MM.1S (cell line): ENCODE data around the gene F11R.

ENCODE experiments used
- DNase-seq: peaks from one replicate; pipeline ENCODE4 v3.0.0-alpha.2; 2015
- H2AFZ ChIP-seq: fragments of 300-600 bp; sonication (generic); 2 replicates; pipeline ENCODE4 v1.6.0; 2016; ENCODE audit warnings: antibody characterized with exemption, low read length
- H3F3A ChIP-seq: fragments of 300-600 bp; sonication (generic); 2 replicates; pipeline ENCODE4 v1.6.1; 2016; ENCODE audit warnings: mild to moderate bottlenecking, antibody characterized with exemption, low read length, moderate library complexity, mixed read lengths; ENCODE audit not compliant: insufficient read depth
- H3K27ac ChIP-seq: fragments of 300-600 bp; sonication (generic); 2 replicates; pipeline ENCODE4 v1.5.1; 2016; ENCODE audit warnings: mild to moderate bottlenecking, low read length
- H3K27me3 ChIP-seq: fragments of 300-600 bp; sonication (generic); replicated peaks from 2 replicates; pipeline ENCODE4 v1.6.0; 2016; ENCODE audit warnings: low read length; ENCODE audit not compliant: insufficient read depth
- H3K36me3 ChIP-seq: fragments of 300-600 bp; sonication (generic); replicated peaks from 2 replicates; pipeline ENCODE4 v1.6.1; 2016; ENCODE audit warnings: mild to moderate bottlenecking, low read length, mixed read lengths; ENCODE audit not compliant: insufficient read depth
- H3K4me1 ChIP-seq: fragments of 300-600 bp; sonication (generic); 2 replicates; pipeline ENCODE4 v1.6.1; 2016; ENCODE audit warnings: low read length, mixed read lengths
- H3K4me2 ChIP-seq: fragments of 300-600 bp; sonication (generic); 2 replicates; pipeline ENCODE4 v1.6.0; 2016; ENCODE audit warnings: low read depth, low read length
- H3K4me3 ChIP-seq: fragments of 300-600 bp; sonication (generic); 2 replicates; pipeline ENCODE4 v1.5.1; 2016; ENCODE audit warnings: low read length, mixed read lengths
- H3K79me2 ChIP-seq: fragments of 300-600 bp; sonication (generic); 2 replicates; pipeline ENCODE4 v1.6.1; 2016; ENCODE audit warnings: mixed run types, low read length, mixed read lengths
- H3K9ac ChIP-seq: fragments of 300-600 bp; sonication (generic); 2 replicates; pipeline ENCODE4 v1.6.1; 2016; ENCODE audit warnings: low read length, mixed read lengths
- H3K9me2 ChIP-seq: fragments of 300-600 bp; sonication (generic); replicated peaks from 2 replicates; pipeline ENCODE4 v1.6.1; 2016; ENCODE audit warnings: mild to moderate bottlenecking, low read length, mixed read lengths; ENCODE audit not compliant: insufficient read depth
- H3K9me3 ChIP-seq: fragments of 300-600 bp; sonication (generic); replicated peaks from 2 replicates; pipeline ENCODE4 v1.6.1; 2016; ENCODE audit warnings: mild to moderate bottlenecking, low read length, mixed read lengths; ENCODE audit not compliant: insufficient read depth
- H4K20me1 ChIP-seq: fragments of 300-600 bp; sonication (generic); 2 replicates; pipeline ENCODE4 v1.6.1; 2016; ENCODE audit warnings: mild to moderate bottlenecking, low read length, moderate library complexity, mixed read lengths; ENCODE audit not compliant: insufficient read depth
- EZH2 ChIP-seq: fragments of 300-600 bp; sonication (generic); optimal IDR thresholded peaks from 2 replicates; pipeline ENCODE3; 2017; ENCODE audit warnings: low read depth, mild to moderate bottlenecking, antibody characterized with exemption, low read length, mixed read lengths
- EZH2phosphoT487 ChIP-seq: fragments of 300-600 bp; sonication (generic); IDR thresholded peaks from 2 replicates; pipeline ENCODE4 v1.6.1; 2018; ENCODE audit warnings: antibody characterized with exemption, low read length
- TF ChIP-seq, protein P1 (sequence below): fragments of 300-600 bp; sonication (generic); IDR thresholded peaks from 2 replicates; pipeline ENCODE4 v1.5.1; 2016; ENCODE audit warnings: antibody characterized with exemption, low read length, mixed read lengths

F11R gene

DNA sequence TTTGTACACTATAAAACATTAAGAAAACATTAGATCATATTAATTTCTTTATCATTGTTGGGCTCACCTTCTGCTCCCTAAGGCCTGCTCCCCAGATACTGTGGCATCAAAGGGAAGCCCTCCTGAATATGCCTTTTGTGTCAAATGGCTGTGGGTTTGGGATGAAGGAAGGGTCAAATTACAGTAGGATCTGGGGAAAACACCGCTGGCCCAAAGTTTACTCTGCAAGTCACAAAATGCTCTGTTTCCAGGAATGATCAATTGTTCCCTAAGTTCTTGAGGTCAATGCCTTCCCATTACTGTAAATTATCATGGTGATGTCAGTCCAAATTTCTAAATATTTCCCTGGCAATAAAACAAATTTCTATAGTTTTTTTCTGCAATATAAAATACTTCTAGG is 59.5 kb downstream of the F11R start:
- no peak overlapping the region for H3K27ac ChIP-seq
- H3K27me3 ChIP-seq, result no peaks in the 10 kb centered on the region
- H3K79me2 ChIP-seq, result no peaks in the 10 kb centered on the region
- H3K4me3 ChIP-seq, result no peak overlapping the region
- H3F3A ChIP-seq, result no peaks in the 10 kb centered on the region
- H3K4me2 ChIP-seq, result no peak overlapping the region
- H2AFZ ChIP-seq, result no peak overlapping the region
- no peak overlapping the region for H3K9ac ChIP-seq
- H3K9me3 ChIP-seq, result no peaks in the 10 kb centered on the region
- H4K20me1 ChIP-seq, result no peaks in the 10 kb centered on the region
- H3K4me1 ChIP-seq, result no peaks in the 10 kb centered on the region
- DNase-seq, result no peak
- TF ChIP-seq, protein P1, sequence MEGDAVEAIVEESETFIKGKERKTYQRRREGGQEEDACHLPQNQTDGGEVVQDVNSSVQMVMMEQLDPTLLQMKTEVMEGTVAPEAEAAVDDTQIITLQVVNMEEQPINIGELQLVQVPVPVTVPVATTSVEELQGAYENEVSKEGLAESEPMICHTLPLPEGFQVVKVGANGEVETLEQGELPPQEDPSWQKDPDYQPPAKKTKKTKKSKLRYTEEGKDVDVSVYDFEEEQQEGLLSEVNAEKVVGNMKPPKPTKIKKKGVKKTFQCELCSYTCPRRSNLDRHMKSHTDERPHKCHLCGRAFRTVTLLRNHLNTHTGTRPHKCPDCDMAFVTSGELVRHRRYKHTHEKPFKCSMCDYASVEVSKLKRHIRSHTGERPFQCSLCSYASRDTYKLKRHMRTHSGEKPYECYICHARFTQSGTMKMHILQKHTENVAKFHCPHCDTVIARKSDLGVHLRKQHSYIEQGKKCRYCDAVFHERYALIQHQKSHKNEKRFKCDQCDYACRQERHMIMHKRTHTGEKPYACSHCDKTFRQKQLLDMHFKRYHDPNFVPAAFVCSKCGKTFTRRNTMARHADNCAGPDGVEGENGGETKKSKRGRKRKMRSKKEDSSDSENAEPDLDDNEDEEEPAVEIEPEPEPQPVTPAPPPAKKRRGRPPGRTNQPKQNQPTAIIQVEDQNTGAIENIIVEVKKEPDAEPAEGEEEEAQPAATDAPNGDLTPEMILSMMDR, result no peak
- TF ChIP-seq EZH2 (no peak), EZH2phosphoT487 (no peak)
- no peaks in the 10 kb centered on the region for H3K36me3 ChIP-seq
- H3K9me2 ChIP-seq, result no peaks in the 10 kb centered on the region

DNA sequence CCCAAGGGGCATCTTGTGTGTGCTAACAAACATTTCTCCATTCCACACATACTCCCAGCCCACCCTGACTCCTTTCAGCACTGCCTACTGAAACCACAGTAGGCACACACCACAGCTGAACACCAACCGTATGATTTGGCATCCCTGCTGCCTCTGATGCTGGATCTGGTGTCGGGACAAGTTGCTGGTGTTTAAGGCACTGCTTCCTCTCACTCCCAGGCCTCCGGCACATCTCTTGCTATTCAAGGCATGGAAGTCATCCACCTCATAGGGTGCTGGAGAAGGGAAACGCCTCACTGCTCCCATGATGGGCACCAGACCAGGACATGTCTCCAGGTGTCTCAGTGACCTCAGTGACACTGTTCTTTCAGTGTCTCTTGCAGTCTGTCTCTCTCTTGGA is 64.0 kb downstream of the F11R start:
- H3K9me3 ChIP-seq, result no peaks in the 10 kb centered on the region
- no peaks in the 10 kb centered on the region for H3K36me3 ChIP-seq
- no peaks in the 10 kb centered on the region for H3K79me2 ChIP-seq
- no peak for DNase-seq
- H3K4me1 ChIP-seq, result peaks cover 18% of the 10 kb centered on the region
- H3K27ac ChIP-seq, result no peak overlapping the region
- no peak overlapping the region for H3K9ac ChIP-seq
- H2AFZ ChIP-seq, result no peak overlapping the region
- H4K20me1 ChIP-seq, result no peaks in the 10 kb centered on the region
- no peaks in the 10 kb centered on the region for H3K27me3 ChIP-seq
- 0 out of 2 replicates have a peak, but pooled peaks cover 2% of the 10 kb centered on the region for H3F3A ChIP-seq
- no peak overlapping the region for H3K4me2 ChIP-seq
- no peaks in the 10 kb centered on the region for H3K9me2 ChIP-seq
- TF ChIP-seq EZH2 (no peak), EZH2phosphoT487 (no peak)
- TF ChIP-seq, protein P1, result no peak
- H3K4me3 ChIP-seq, result no peak overlapping the region

DNA sequence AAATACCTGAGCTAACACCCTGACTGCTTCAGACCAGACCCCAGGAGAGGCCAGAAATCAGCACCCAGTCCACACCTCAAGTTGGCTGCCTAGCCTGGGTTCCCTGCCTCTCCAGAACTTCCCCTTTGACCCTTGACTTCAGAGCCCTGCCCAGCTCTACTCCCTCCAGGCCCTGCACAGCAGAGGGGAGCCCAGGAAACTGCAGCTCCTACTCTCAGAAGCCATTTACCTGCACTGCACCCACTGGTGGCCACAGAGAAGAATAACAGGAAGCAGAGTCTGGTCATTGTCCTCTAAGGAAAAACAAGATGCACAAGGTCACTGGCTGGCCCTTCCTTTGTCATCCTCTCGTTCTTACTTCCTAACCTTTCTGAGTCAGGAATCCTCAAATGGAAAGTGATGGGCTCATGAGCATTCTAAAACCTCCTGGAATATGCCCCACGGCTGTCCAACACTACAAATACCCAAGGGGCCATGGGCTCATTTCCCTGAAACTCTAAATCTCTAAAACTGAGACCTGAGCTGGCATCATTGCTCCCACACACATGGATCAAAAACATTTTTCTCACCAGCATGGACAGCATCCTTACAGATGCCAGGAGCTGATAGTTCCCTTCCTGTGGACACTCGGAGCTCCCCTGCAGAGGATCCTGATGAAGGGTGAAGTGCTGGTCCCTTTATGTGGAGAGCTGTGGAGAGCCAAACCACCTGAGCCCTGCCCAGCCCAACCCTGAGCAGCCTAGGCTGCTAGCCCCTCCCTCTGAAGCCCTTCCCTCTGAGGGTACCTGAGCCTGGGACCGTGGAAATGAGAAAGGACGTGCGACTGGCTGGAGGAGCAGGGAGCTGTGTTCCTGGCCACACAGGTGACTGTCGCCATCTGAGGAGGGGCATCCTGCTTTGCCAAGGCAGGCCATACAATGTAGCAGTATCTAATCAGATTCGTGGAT is 66.5 kb downstream of the F11R start, which contains the start of gene ITLN2:
ITLN2 (minus strand) TSS at position 652 of the 947 bp plus-strand sequence; CDS start at position 584, 68 bp downstream.
- H3K4me3 ChIP-seq, result no peak within 1 kb of the TSS
- peak; percentile 78 for DNase-seq
- no peaks in the 10 kb centered on the region for H3K9me2 ChIP-seq
- no peaks in the 10 kb centered on the region for H3K79me2 ChIP-seq
- no peak within 1 kb of the TSS for H3K9ac ChIP-seq
- no peak within 1 kb of the TSS for H3K27ac ChIP-seq
- peak within 1 kb of the TSS; percentile 18 for H2AFZ ChIP-seq
- H3K9me3 ChIP-seq, result no peaks in the 10 kb centered on the region
- peaks cover 24% of the 10 kb centered on the region for H3K4me1 ChIP-seq
- no peaks in the 10 kb centered on the region for H3K36me3 ChIP-seq
- H3K4me2 ChIP-seq, result no peak within 1 kb of the TSS
- no peaks in the 10 kb centered on the region for H3K27me3 ChIP-seq
- TF ChIP-seq, protein P1, result peak; percentile 97
- no peak for TF ChIP-seq EZH2phosphoT487
- H4K20me1 ChIP-seq, result no peaks in the 10 kb centered on the region
- H3F3A ChIP-seq, result peaks cover 7% of the 10 kb centered on the region; the same call in 1 of the 2 replicates
